WTC11 (cell line): Measurements from ENCODE around the gene TMEM140. TPM values are rescaled to one million over a fixed set of nuclear protein-coding genes. Genes with fewer than 3 reads are reported as not detected.

ENCODE experiments used
- ATAC-seq: fragments of 200-7000 bp; cut with Tn5 transposase; 2 replicates; pipeline ENCODE4 v1.10.0; 2021; ENCODE audit warnings: mild to moderate bottlenecking, moderate library complexity
- CTCF ChIA-PET: fragments of 300-600 bp; sonication (Branson Sonifier 250); formaldehyde crosslinking; loops from one replicate; lab custom pipeline; 2021; ENCODE audit warnings: antibody characterized with exemption; lab: Charles Lee
- POLR2A ChIA-PET: fragments of 350-600 bp; sonication (Branson Sonifier 250); formaldehyde crosslinking; loops from one replicate; lab custom pipeline; 2021; ENCODE audit warnings: antibody characterized with exemption; lab: Charles Lee
- DNase-seq: peaks from one replicate; pipeline ENCODE4 v3.0.0; 2021; ENCODE audit warnings: low spot score
- H3K27ac Mint-ChIP-seq: 2 replicates; pipeline ENCODE4 v1.8.0; 2021; ENCODE audit warnings: mixed read lengths
- H3K27me3 Mint-ChIP-seq: 2 replicates; pipeline ENCODE4 v1.8.0; 2021; ENCODE audit warnings: low read depth, mild to moderate bottlenecking, moderate library complexity, mixed read lengths
- H3K36me3 Mint-ChIP-seq: 2 replicates; pipeline ENCODE4 v1.8.0; 2021; ENCODE audit warnings: mixed read lengths
- H3K4me1 Mint-ChIP-seq: 2 replicates; pipeline ENCODE4 v1.8.0; 2022; ENCODE audit warnings: mixed read lengths
- H3K4me3 Mint-ChIP-seq: 2 replicates; pipeline ENCODE4 v1.8.0; 2021; ENCODE audit warnings: mild to moderate bottlenecking, moderate library complexity, mixed read lengths
- H3K9me3 Mint-ChIP-seq: 2 replicates; pipeline ENCODE4 v1.8.0; 2021; ENCODE audit warnings: mixed read lengths
- FOXK1 ChIP-seq: sonication (generic); formaldehyde crosslinking; IDR thresholded peaks from 2 replicates; pipeline ENCODE4 v1.8.0; 2022; ENCODE audit warnings: mild to moderate bottlenecking, moderate library complexity, missing genetic modification reagents
- GTF2I ChIP-seq: fragments of 250-450 bp; sonication (Bioruptor Pico); conservative IDR thresholded peaks from 2 replicates; pipeline ENCODE4 v1.4.0; 2021; ENCODE audit warnings: mild to moderate bottlenecking
- JUN ChIP-seq: sonication (generic); formaldehyde crosslinking; IDR thresholded peaks from 2 replicates; pipeline ENCODE4 v1.8.0; 2023; ENCODE audit warnings: mild to moderate bottlenecking, missing genetic modification reagents
- MXD4 ChIP-seq: fragments of 250-450 bp; sonication (Bioruptor Pico); IDR thresholded peaks from 2 replicates; pipeline ENCODE4 v1.8.0; 2021; ENCODE audit warnings: mild to moderate bottlenecking, moderate library complexity, borderline replicate concordance
- PRRX2 ChIP-seq: fragments of 250-450 bp; sonication (Bioruptor Pico); IDR thresholded peaks from 2 replicates; pipeline ENCODE4 v1.8.0; 2021; ENCODE audit warnings: mild to moderate bottlenecking
- TEAD1 ChIP-seq: sonication (generic); formaldehyde crosslinking; IDR thresholded peaks from 2 replicates; pipeline ENCODE4 v1.8.0; 2022; ENCODE audit warnings: mild to moderate bottlenecking, missing genetic modification reagents
- TEAD4 ChIP-seq: sonication (generic); formaldehyde crosslinking; IDR thresholded peaks from 2 replicates; pipeline ENCODE4 v1.8.0; 2022; ENCODE audit warnings: mild to moderate bottlenecking, missing genetic modification reagents
- ZNF232 ChIP-seq: sonication (generic); formaldehyde crosslinking; IDR thresholded peaks from 2 replicates; pipeline ENCODE4 v1.8.0; 2022; ENCODE audit warnings: mild to moderate bottlenecking, missing genetic modification reagents
- ZNF396 ChIP-seq: fragments of 250-450 bp; sonication (Bioruptor Pico); IDR thresholded peaks from 2 replicates; pipeline ENCODE4 v1.8.0; 2021; ENCODE audit warnings: mild to moderate bottlenecking, moderate library complexity, borderline replicate concordance
- total RNA-seq: library from RNA; stranded (reverse); gene quantifications from 3 replicates; pipeline ENCODE4 v1.2.3, GENCODE V29; 2021
- TF ChIP-seq, protein P1 (sequence below): fragments of 250-450 bp; sonication (Bioruptor Pico); IDR thresholded peaks from 2 replicates; pipeline ENCODE4 v1.9.0; 2021; ENCODE audit warnings: mild to moderate bottlenecking
- TF ChIP-seq, protein P2 (sequence below): fragments of 250-450 bp; sonication (Bioruptor Pico); IDR thresholded peaks from 2 replicates; pipeline ENCODE4 v2.1.2; 2022; ENCODE audit warnings: mild to moderate bottlenecking, moderate library complexity
- TF ChIP-seq, protein P3 (sequence below): sonication (generic); formaldehyde crosslinking; conservative IDR thresholded peaks from 2 replicates; pipeline ENCODE4 v1.8.1; 2022; ENCODE audit warnings: mild to moderate bottlenecking, missing genetic modification reagents
- TF ChIP-seq, protein P4 (sequence below): sonication (generic); formaldehyde crosslinking; IDR thresholded peaks from 2 replicates; pipeline ENCODE4 v1.8.0; 2022; ENCODE audit warnings: missing genetic modification reagents
- TF ChIP-seq, protein P5 (sequence below): sonication (generic); formaldehyde crosslinking; conservative IDR thresholded peaks from 2 replicates; pipeline ENCODE4 v1.8.1; 2023; ENCODE audit warnings: mild to moderate bottlenecking, low read depth, missing genetic modification reagents, moderate library complexity
- TF ChIP-seq, protein P6 (sequence below): sonication (generic); formaldehyde crosslinking; IDR thresholded peaks from 2 replicates; pipeline ENCODE4 v1.8.1; 2023; ENCODE audit warnings: mild to moderate bottlenecking, missing genetic modification reagents, borderline replicate concordance
- TF ChIP-seq, protein P7 (sequence below): sonication (generic); formaldehyde crosslinking; IDR thresholded peaks from 2 replicates; pipeline ENCODE4 v1.8.0; 2022; ENCODE audit warnings: mild to moderate bottlenecking, missing genetic modification reagents

TMEM140 gene
- total RNA-seq, 1 experiment from 2014 or later, result not detected

DNA sequence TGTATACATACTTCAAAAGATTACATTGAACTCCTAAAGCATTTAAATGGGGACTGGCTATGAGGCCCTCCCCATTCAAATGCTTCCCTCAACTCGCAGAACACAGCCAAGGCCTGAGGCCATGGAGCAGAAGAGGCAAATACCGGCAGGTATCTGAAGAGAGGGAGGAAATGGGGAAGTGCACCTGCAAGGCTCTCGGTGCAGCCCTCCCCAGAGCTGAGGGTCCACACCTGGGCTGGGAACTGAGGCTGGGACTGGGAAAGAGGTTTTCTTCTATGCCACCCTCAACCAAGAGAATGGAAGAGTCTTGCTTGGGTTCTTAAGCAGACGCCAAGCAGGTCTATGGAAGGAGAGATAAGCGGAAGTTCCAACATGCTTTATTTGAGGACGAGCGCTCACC is 35.6 kb downstream of the TMEM140 start (continued):
- TF ChIP-seq, protein P1, sequence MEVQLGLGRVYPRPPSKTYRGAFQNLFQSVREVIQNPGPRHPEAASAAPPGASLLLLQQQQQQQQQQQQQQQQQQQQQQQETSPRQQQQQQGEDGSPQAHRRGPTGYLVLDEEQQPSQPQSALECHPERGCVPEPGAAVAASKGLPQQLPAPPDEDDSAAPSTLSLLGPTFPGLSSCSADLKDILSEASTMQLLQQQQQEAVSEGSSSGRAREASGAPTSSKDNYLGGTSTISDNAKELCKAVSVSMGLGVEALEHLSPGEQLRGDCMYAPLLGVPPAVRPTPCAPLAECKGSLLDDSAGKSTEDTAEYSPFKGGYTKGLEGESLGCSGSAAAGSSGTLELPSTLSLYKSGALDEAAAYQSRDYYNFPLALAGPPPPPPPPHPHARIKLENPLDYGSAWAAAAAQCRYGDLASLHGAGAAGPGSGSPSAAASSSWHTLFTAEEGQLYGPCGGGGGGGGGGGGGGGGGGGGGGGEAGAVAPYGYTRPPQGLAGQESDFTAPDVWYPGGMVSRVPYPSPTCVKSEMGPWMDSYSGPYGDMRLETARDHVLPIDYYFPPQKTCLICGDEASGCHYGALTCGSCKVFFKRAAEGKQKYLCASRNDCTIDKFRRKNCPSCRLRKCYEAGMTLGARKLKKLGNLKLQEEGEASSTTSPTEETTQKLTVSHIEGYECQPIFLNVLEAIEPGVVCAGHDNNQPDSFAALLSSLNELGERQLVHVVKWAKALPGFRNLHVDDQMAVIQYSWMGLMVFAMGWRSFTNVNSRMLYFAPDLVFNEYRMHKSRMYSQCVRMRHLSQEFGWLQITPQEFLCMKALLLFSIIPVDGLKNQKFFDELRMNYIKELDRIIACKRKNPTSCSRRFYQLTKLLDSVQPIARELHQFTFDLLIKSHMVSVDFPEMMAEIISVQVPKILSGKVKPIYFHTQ (CRISPR knock-in tag), result no peak
- TF ChIP-seq PRRX2 (CRISPR knock-in tag) (no peak), TEAD4 (CRISPR knock-in tag) (no peak), TEAD1 (CRISPR knock-in tag) (no peak)
- TF ChIP-seq, protein P2, sequence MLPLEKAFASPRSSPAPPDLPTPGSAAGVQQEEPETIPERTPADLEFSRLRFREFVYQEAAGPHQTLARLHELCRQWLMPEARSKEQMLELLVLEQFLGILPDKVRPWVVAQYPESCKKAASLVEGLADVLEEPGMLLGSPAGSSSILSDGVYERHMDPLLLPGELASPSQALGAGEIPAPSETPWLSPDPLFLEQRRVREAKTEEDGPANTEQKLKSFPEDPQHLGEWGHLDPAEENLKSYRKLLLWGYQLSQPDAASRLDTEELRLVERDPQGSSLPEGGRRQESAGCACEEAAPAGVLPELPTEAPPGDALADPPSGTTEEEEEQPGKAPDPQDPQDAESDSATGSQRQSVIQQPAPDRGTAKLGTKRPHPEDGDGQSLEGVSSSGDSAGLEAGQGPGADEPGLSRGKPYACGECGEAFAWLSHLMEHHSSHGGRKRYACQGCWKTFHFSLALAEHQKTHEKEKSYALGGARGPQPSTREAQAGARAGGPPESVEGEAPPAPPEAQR (CRISPR knock-in tag), result no peak
- TF ChIP-seq, protein P3, sequence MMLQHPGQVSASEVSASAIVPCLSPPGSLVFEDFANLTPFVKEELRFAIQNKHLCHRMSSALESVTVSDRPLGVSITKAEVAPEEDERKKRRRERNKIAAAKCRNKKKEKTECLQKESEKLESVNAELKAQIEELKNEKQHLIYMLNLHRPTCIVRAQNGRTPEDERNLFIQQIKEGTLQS (CRISPR knock-in tag), result no peak

DNA sequence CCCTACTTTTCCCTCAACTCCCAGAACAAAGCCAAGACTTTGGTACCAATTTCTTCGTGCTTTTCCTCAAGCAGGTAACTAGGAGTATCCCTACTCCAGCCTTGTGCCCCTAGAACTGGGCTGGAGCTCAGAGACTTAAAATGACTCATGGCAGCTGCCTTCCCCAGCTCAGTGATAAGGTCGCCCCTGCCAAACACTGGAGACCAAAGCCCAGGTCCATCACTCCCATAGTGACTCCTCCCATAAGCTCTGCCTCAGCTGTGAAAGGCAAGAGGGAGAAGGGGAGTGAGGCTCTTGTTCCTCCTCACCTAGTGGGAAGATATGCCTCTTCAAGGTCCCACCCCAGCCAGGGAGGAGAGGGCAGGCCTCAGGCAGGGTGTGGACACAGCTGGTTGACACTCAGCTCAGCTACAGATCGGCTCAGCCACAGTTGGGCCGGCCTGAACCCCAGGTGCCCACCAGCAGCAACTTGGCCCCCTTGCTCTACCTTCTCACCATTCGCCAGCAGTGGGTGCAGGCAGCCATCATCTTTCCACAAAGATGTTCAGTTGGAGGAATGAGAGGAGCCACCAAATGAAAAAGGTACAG is 36.5 kb downstream of the TMEM140 start:
- H3K27ac Mint-ChIP-seq, result no peak overlapping the region
- H3K27me3 Mint-ChIP-seq, result no peaks in the 10 kb centered on the region
- no peak for DNase-seq
- H3K4me3 Mint-ChIP-seq, result no peak overlapping the region
- no peak for ATAC-seq
- CTCF ChIA-PET, result no interaction called here
- H3K4me1 Mint-ChIP-seq, result no peaks in the 10 kb centered on the region
- POLR2A ChIA-PET, result no interaction called here
- H3K36me3 Mint-ChIP-seq, result peaks cover 66% of the 10 kb centered on the region
- peaks cover 41% of the 10 kb centered on the region for H3K9me3 Mint-ChIP-seq
- TF ChIP-seq MXD4 (no peak), JUN (CRISPR knock-in tag) (no peak), ZNF232 (no peak), ZNF396 (CRISPR knock-in tag) (no peak), FOXK1 (CRISPR knock-in tag) (no peak), GTF2I (CRISPR knock-in tag) (no peak)
- TF ChIP-seq, protein P4, sequence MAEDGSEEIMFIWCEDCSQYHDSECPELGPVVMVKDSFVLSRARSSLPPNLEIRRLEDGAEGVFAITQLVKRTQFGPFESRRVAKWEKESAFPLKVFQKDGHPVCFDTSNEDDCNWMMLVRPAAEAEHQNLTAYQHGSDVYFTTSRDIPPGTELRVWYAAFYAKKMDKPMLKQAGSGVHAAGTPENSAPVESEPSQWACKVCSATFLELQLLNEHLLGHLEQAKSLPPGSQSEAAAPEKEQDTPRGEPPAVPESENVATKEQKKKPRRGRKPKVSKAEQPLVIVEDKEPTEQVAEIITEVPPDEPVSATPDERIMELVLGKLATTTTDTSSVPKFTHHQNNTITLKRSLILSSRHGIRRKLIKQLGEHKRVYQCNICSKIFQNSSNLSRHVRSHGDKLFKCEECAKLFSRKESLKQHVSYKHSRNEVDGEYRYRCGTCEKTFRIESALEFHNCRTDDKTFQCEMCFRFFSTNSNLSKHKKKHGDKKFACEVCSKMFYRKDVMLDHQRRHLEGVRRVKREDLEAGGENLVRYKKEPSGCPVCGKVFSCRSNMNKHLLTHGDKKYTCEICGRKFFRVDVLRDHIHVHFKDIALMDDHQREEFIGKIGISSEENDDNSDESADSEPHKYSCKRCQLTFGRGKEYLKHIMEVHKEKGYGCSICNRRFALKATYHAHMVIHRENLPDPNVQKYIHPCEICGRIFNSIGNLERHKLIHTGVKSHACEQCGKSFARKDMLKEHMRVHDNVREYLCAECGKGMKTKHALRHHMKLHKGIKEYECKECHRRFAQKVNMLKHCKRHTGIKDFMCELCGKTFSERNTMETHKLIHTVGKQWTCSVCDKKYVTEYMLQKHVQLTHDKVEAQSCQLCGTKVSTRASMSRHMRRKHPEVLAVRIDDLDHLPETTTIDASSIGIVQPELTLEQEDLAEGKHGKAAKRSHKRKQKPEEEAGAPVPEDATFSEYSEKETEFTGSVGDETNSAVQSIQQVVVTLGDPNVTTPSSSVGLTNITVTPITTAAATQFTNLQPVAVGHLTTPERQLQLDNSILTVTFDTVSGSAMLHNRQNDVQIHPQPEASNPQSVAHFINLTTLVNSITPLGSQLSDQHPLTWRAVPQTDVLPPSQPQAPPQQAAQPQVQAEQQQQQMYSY, result no peak
- TF ChIP-seq, protein P5, sequence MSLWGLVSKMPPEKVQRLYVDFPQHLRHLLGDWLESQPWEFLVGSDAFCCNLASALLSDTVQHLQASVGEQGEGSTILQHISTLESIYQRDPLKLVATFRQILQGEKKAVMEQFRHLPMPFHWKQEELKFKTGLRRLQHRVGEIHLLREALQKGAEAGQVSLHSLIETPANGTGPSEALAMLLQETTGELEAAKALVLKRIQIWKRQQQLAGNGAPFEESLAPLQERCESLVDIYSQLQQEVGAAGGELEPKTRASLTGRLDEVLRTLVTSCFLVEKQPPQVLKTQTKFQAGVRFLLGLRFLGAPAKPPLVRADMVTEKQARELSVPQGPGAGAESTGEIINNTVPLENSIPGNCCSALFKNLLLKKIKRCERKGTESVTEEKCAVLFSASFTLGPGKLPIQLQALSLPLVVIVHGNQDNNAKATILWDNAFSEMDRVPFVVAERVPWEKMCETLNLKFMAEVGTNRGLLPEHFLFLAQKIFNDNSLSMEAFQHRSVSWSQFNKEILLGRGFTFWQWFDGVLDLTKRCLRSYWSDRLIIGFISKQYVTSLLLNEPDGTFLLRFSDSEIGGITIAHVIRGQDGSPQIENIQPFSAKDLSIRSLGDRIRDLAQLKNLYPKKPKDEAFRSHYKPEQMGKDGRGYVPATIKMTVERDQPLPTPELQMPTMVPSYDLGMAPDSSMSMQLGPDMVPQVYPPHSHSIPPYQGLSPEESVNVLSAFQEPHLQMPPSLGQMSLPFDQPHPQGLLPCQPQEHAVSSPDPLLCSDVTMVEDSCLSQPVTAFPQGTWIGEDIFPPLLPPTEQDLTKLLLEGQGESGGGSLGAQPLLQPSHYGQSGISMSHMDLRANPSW (CRISPR knock-in tag), result no peak
- TF ChIP-seq, protein P1 (CRISPR knock-in tag), result no peak
- TF ChIP-seq, protein P6, sequence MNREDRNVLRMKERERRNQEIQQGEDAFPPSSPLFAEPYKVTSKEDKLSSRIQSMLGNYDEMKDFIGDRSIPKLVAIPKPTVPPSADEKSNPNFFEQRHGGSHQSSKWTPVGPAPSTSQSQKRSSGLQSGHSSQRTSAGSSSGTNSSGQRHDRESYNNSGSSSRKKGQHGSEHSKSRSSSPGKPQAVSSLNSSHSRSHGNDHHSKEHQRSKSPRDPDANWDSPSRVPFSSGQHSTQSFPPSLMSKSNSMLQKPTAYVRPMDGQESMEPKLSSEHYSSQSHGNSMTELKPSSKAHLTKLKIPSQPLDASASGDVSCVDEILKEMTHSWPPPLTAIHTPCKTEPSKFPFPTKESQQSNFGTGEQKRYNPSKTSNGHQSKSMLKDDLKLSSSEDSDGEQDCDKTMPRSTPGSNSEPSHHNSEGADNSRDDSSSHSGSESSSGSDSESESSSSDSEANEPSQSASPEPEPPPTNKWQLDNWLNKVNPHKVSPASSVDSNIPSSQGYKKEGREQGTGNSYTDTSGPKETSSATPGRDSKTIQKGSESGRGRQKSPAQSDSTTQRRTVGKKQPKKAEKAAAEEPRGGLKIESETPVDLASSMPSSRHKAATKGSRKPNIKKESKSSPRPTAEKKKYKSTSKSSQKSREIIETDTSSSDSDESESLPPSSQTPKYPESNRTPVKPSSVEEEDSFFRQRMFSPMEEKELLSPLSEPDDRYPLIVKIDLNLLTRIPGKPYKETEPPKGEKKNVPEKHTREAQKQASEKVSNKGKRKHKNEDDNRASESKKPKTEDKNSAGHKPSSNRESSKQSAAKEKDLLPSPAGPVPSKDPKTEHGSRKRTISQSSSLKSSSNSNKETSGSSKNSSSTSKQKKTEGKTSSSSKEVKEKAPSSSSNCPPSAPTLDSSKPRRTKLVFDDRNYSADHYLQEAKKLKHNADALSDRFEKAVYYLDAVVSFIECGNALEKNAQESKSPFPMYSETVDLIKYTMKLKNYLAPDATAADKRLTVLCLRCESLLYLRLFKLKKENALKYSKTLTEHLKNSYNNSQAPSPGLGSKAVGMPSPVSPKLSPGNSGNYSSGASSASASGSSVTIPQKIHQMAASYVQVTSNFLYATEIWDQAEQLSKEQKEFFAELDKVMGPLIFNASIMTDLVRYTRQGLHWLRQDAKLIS (CRISPR knock-in tag), result no peak
- TF ChIP-seq, protein P7, sequence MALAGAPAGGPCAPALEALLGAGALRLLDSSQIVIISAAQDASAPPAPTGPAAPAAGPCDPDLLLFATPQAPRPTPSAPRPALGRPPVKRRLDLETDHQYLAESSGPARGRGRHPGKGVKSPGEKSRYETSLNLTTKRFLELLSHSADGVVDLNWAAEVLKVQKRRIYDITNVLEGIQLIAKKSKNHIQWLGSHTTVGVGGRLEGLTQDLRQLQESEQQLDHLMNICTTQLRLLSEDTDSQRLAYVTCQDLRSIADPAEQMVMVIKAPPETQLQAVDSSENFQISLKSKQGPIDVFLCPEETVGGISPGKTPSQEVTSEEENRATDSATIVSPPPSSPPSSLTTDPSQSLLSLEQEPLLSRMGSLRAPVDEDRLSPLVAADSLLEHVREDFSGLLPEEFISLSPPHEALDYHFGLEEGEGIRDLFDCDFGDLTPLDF (CRISPR knock-in tag), result no peak
